Gastrocnemius medialis (tissue), 4 donors: Measurements from ENCODE around the gene KIDINS220. TPM values are rescaled to one million over a fixed set of nuclear protein-coding genes. Genes with fewer than 3 reads are reported as not detected.
A peak's percentile ranks its signal among the peaks of the same experiment; 100 is the strongest.

Experiments
- ATAC-seq, 2 donors: fragments of 150-250 bp; one replicate each; pipeline ENCODE4 v1.9.1; 2016
- DNase-seq, 2 donors: peaks; one replicate each; pipeline ENCODE4 v3.0.0-alpha.2; 2019
- H3K27ac ChIP-seq, 4 donors: fragments of 200-600 bp; sonication (generic); 1 replicate in 1 of 4; 2 replicates in 3 of 4; pipeline ENCODE4 v1.5.1; 2016 to 2018; ENCODE audit warnings: mild to moderate bottlenecking in 2 of 4, moderate library complexity in 1 of 4
- H3K27me3 ChIP-seq, 3 donors: fragments of 200-600 bp; sonication (generic) in 2 of 3; 1 replicate in 1 of 3; 2 replicates in 2 of 3; pipeline versions ENCODE4 v1.5.1 to v1.6.0; 2016 to 2019; ENCODE audit warnings: mild to moderate bottlenecking in 1 of 3, moderate library complexity in 1 of 3
- H3K36me3 ChIP-seq, 2 donors: fragments of 200-600 bp; sonication (generic) in 1 of 2; one replicate each; pipeline ENCODE4 v1.5.1; 2017 to 2018
- H3K4me1 ChIP-seq, 2 donors: fragments of 200-600 bp; sonication (generic) in 1 of 2; one replicate each; pipeline ENCODE4 v1.5.1; 2016 to 2017; ENCODE audit warnings: mild to moderate bottlenecking in 2 of 2
- H3K4me3 ChIP-seq, 4 donors: fragments of 200-600 bp; sonication (generic) in 3 of 4; 1 replicate in 1 of 4; 2 replicates in 3 of 4; pipeline ENCODE4 v1.5.1; 2016 to 2019; ENCODE audit warnings: mild to moderate bottlenecking in 2 of 4
- H3K9me3 ChIP-seq, 3 donors: fragments of 200-600 bp; sonication (generic) in 2 of 3; 1 replicate in 1 of 3; 2 replicates in 2 of 3; pipeline ENCODE4 v1.5.1; 2016 to 2019
- CTCF ChIP-seq, 5 experiments: fragments of 450-650 bp in 3 of 5; fragments of 200-600 bp in 2 of 5; sonication (generic) in 2 of 5; IDR thresholded peaks in 4 of 5; conservative IDR thresholded peaks in 1 of 5; 1 replicate in 4 of 5; 2 replicates in 1 of 5; pipeline ENCODE4 v1.5.1; 2016 to 2019; ENCODE audit warnings: antibody characterized with exemption in 5 of 5, mild to moderate bottlenecking in 3 of 5, moderate library complexity in 3 of 5
- POLR2A ChIP-seq, 2 donors: fragments of 450-650 bp; IDR thresholded peaks; one replicate each; pipeline ENCODE4 v1.6.1; 2017; ENCODE audit warnings: antibody characterized with exemption in 2 of 2, mild to moderate bottlenecking in 2 of 2, moderate library complexity in 2 of 2
- in situ Hi-C, 4 donors: fragments of 200-750 bp; cut with MboI; loops; one replicate each; pipeline versions ENCODE4 v1.15.0 to v1.8.0; 2017; ENCODE audit warnings: low sequenced_read_pairs in 4 of 4
- intact Hi-C: fragments of 100-400 bp; cut with DNase I; formaldehyde crosslinking; loops from one replicate; pipeline ENCODE4 v1.15.1; 2023; ENCODE audit warnings: low total_unique reads
- total RNA-seq, 4 donors: library from RNA; depleted of rRNA; stranded (reverse); fragments of >200 nt; gene quantifications; one replicate each; pipeline versions ENCODE4 v1.1.0 to v1.2.3, GENCODE V29; 2016

The KIDINS220 gene
- total RNA-seq, 4 donors from 2014 or later: 57.8 to 78.9 (median 59.1) TPM

GRCh38 chr2:8722986-8723385 lies 114.4 kb downstream of the KIDINS220 start:
- in situ Hi-C loops (no loop called here), intact Hi-C loops (no loop called here)
- no peak overlapping the region for H3K4me3 ChIP-seq
- DNase-seq (no peak), ATAC-seq (no peak)
- H3K27ac ChIP-seq: no peak overlapping the region
- TF ChIP-seq POLR2A (IDR thresholded peaks at IDR 0.05) (no peak), CTCF (IDR thresholded peaks at IDR 0.05 in 4 of 5, conservative IDR thresholded peaks at IDR 0.05 in 1 of 5) (no peak)
- H3K36me3 ChIP-seq: peaks cover 0 to 4% of the 10 kb centered on the region in 2 donors
- H3K4me1 ChIP-seq: no peaks in the 10 kb centered on the region
- H3K9me3 ChIP-seq: no peaks in the 10 kb centered on the region
- no peaks in the 10 kb centered on the region for H3K27me3 ChIP-seq

GRCh38 chr2:8721410-8721809 lies 116.0 kb downstream of the KIDINS220 start:
- Histone ChIP-seq H3K9me3 (no peaks in the 10 kb centered on the region), H3K4me3 (no peak overlapping the region), H3K27ac (no peak overlapping the region), H3K36me3 (no peaks in the 10 kb centered on the region), H3K27me3 (no peaks in the 10 kb centered on the region), H3K4me1 (no peaks in the 10 kb centered on the region)
- TF ChIP-seq CTCF (IDR thresholded peaks at IDR 0.05 in 4 of 5, conservative IDR thresholded peaks at IDR 0.05 in 1 of 5) (no peak), POLR2A (IDR thresholded peaks at IDR 0.05) (no peak)
- DNase-seq: no peak
- in situ Hi-C loops: no loop called here
- no peak for ATAC-seq
- intact Hi-C loops: no loop called here

- Histone ChIP-seq H3K27ac (no peak overlapping the region), H3K27me3 (no peaks in the 10 kb centered on the region), H3K4me1 (no peaks in the 10 kb centered on the region), H3K36me3 (no peaks in the 10 kb centered on the region), H3K4me3 (no peak overlapping the region), H3K9me3 (no peaks in the 10 kb centered on the region)
- DNase-seq (no peak), ATAC-seq (no peak)
- TF ChIP-seq CTCF (IDR thresholded peaks at IDR 0.05 in 4 of 5, conservative IDR thresholded peaks at IDR 0.05 in 1 of 5) (no peak), POLR2A (IDR thresholded peaks at IDR 0.05) (no peak)
- intact Hi-C loops (no loop called here), in situ Hi-C loops (no loop called here)
Measured at GRCh38 chr2:8720741-8721140, 116.7 kb downstream of the KIDINS220 start.

- ATAC-seq (peak in 1 of 2 donors; percentile 39), DNase-seq (no peak)
- H3K4me1 ChIP-seq: no peaks in the 10 kb centered on the region
- TF ChIP-seq POLR2A (IDR thresholded peaks at IDR 0.05) (no peak), CTCF (IDR thresholded peaks at IDR 0.05 in 4 of 5, conservative IDR thresholded peaks at IDR 0.05 in 1 of 5) (no peak)
- no peaks in the 10 kb centered on the region for H3K27me3 ChIP-seq
- in situ Hi-C loops (no loop called here), intact Hi-C loops (no loop called here)
- H3K36me3 ChIP-seq: no peaks in the 10 kb centered on the region
- H3K9me3 ChIP-seq: no peaks in the 10 kb centered on the region
- no peak overlapping the region for H3K27ac ChIP-seq
- H3K4me3 ChIP-seq: no peak overlapping the region
Measured at GRCh38 chr2:8719528-8719927, 117.9 kb downstream of the KIDINS220 start.

- in situ Hi-C loops (no loop called here), intact Hi-C loops (no loop called here)
- TF ChIP-seq CTCF (IDR thresholded peaks at IDR 0.05 in 4 of 5, conservative IDR thresholded peaks at IDR 0.05 in 1 of 5): no peak
- no peak for TF ChIP-seq POLR2A (IDR thresholded peaks at IDR 0.05)
- Histone ChIP-seq H3K4me3 (no peak overlapping the region), H3K4me1 (no peaks in the 10 kb centered on the region), H3K27me3 (no peaks in the 10 kb centered on the region), H3K9me3 (no peaks in the 10 kb centered on the region), H3K36me3 (no peaks in the 10 kb centered on the region), H3K27ac (no peak overlapping the region)
- DNase-seq (no peak), ATAC-seq (no peak)
Measured at GRCh38 chr2:8714971-8715370, 122.4 kb downstream of the KIDINS220 start.
